ENCODE data around the gene SLC12A9.

The SLC12A9 gene

DNA sequence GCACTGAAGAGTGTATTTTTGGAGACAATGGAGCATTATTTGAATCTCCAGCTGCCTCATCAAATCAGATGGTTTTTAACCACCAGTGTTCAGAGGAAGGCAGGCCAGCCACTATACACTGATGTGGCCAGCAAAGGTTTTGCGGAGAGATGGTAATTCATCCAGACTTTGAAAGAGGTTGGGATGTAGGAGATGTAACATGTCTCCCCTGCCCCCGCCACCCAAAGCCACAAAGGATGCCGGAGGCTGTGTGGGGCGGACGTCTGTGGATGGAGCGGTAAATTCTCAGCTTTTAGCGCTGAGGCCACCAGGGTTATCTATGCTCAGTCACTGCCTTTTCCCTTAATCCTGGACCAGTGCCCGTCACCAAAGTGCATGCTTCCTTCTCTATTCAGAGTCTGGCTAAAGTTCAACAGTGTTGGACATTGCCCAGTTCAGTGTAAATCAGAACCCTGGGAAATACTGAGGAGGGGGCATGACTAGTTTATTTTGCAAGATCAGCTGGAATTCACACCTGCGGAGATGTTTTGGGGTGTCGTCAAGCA, 11.0 kb downstream of the SLC12A9 start:
- no peak overlapping the region for H3K9ac ChIP-seq (ENCODE audit: low read depth, low read length)

DNA sequence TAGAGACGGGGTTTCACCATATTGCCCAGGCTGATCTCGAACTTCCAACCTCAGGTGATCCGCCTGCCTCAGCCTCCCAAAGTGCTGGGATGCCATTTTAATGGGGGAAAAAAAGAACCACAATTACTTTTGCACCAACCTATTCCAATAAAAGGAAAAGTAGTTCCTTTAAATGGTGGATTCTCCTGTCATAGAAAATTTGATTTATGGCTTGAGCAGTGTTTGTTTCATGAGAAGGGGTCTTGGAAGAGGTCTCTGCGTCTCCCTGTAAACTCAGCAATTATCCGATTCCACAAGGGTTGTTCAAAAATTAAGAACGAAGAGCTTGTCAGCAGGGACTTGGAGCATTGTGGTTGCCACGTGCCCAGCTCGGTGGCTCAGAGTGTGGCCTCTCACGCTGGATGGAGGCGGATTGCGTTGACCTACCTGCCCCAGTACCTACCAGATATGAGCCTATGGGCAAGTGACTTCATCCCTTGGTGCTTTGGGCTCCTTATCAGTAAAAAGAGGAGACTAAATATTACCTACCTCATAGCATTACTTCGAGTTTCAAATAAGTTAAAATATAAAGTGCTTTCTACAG, 11.8 kb downstream of the SLC12A9 start:
- no peaks in the 10 kb centered on the region; the same call in 1 of the 2 replicates for H3K4me1 ChIP-seq (ENCODE audit: insufficient read depth, low read length)
- H3K9me3 ChIP-seq (ENCODE audit: control insufficient read depth, insufficient read depth, low read length): no peaks in the 10 kb centered on the region
- H3K9ac ChIP-seq (ENCODE audit: low read depth, low read length): no peak overlapping the region
- peaks cover 10% of the 10 kb centered on the region; the same call in 1 of the 2 replicates for H3K36me3 ChIP-seq (ENCODE audit: insufficient read depth, low read length)

More for the DNA sequence above, 11.0 kb downstream of the SLC12A9 start:
- Histone ChIP-seq H3K36me3 (ENCODE audit: insufficient read depth, low read length) (peaks cover 4% of the 10 kb centered on the region; the same call in 1 of the 2 replicates), H3K9me3 (ENCODE audit: control insufficient read depth, insufficient read depth, low read length) (no peaks in the 10 kb centered on the region), H3K4me1 (ENCODE audit: insufficient read depth, low read length) (no peaks in the 10 kb centered on the region; the same call in 1 of the 2 replicates)

DNA sequence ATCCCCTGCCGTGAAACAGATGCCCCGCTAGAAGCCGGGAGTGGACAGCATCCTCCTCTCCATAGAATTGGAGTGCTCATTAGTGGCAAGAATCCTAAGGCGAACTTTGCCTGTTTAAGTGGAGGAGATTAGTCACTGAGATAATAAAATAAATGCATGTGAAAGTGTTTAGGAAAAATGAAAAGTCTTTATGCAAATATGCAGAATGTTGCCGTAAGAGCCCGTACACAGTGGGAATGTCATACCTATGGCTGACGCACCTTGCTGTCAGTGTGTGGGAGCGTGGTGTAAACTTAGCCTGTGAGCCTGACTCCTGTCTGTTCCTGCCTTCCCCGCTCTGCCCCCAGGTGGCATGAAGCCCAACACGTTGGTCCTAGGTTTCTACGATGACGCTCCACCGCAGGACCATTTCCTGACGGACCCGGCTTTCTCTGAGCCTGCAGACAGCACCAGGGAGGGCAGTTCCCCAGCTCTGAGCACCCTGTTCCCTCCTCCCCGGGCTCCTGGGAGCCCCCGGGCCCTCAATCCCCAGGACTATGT, 12.9 kb downstream of the SLC12A9 start:
- H3K9me3 ChIP-seq (ENCODE audit: control insufficient read depth, insufficient read depth, low read length): no peaks in the 10 kb centered on the region

DNA sequence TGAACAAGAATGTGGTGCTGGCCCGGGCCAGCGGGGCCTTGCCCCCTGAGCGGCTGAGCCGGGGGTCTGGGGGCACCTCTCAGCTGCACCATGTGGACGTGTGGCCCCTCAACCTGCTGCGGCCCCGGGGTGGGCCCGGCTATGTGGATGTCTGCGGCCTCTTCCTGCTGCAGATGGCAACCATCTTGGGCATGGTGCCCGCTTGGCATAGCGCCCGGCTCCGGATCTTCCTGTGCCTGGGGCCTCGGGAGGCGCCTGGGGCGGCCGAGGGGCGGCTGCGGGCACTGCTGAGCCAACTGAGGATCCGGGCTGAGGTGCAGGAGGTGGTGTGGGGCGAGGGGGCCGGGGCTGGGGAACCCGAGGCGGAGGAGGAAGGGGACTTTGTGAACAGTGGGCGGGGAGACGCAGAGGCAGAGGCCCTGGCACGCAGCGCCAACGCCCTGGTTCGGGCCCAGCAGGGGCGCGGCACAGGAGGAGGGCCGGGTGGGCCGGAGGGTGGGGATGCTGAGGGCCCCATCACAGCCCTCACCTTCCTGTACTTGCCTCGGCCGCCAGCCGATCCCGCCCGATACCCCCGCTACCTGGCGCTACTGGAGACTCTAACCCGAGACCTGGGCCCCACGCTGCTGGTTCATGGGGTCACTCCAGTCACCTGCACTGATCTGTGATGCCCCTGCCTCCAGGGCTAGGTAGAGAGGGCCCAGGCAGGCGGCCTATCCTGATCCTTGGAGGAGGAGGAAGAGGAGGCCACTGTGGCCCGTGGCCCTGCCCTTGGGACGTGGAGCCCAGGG, 13.6 kb downstream of the SLC12A9 start:
- H3K4me1 ChIP-seq (ENCODE audit: insufficient read depth, low read length): no peaks in the 10 kb centered on the region; the same call in 1 of the 2 replicates
- H3K9ac ChIP-seq (ENCODE audit: low read depth, low read length): peak overlapping the region; percentile 98; the same call in 1 of the 2 replicates
- H3K9me3 ChIP-seq (ENCODE audit: control insufficient read depth, insufficient read depth, low read length): no peaks in the 10 kb centered on the region
- H3K36me3 ChIP-seq (ENCODE audit: insufficient read depth, low read length): peaks cover 5% of the 10 kb centered on the region

More for the DNA sequence above, 12.9 kb downstream of the SLC12A9 start:
- Histone ChIP-seq H3K4me1 (ENCODE audit: insufficient read depth, low read length) (no peaks in the 10 kb centered on the region; the same call in 1 of the 2 replicates), H3K36me3 (ENCODE audit: insufficient read depth, low read length) (peaks cover 9% of the 10 kb centered on the region; the same call in 1 of the 2 replicates), H3K9ac (ENCODE audit: low read depth, low read length) (no peak overlapping the region)

DNA sequence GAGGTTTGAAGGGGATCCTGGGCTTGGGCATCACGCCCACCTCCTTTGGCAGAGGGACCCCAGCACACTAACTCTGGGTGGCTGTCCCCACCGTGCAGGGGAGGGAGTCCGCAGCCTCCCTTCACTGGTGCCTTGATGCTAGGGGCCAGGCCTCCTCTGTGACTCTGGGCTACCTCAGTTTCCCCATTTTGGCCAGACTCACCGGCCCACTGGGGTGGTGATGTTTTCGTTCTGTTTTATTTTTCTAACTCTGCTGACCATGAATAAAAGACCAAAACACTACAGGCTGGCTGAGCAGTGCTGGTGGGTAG, 14.2 kb downstream of the SLC12A9 start:
- no peaks in the 10 kb centered on the region for H3K9me3 ChIP-seq (ENCODE audit: control insufficient read depth, insufficient read depth, low read length)
- peak overlapping the region; percentile 98 for H3K9ac ChIP-seq (ENCODE audit: low read depth, low read length)
- peaks cover 5% of the 10 kb centered on the region for H3K36me3 ChIP-seq (ENCODE audit: insufficient read depth, low read length)
- H3K4me1 ChIP-seq (ENCODE audit: insufficient read depth, low read length): no peaks in the 10 kb centered on the region; the same call in 1 of the 2 replicates

DNA sequence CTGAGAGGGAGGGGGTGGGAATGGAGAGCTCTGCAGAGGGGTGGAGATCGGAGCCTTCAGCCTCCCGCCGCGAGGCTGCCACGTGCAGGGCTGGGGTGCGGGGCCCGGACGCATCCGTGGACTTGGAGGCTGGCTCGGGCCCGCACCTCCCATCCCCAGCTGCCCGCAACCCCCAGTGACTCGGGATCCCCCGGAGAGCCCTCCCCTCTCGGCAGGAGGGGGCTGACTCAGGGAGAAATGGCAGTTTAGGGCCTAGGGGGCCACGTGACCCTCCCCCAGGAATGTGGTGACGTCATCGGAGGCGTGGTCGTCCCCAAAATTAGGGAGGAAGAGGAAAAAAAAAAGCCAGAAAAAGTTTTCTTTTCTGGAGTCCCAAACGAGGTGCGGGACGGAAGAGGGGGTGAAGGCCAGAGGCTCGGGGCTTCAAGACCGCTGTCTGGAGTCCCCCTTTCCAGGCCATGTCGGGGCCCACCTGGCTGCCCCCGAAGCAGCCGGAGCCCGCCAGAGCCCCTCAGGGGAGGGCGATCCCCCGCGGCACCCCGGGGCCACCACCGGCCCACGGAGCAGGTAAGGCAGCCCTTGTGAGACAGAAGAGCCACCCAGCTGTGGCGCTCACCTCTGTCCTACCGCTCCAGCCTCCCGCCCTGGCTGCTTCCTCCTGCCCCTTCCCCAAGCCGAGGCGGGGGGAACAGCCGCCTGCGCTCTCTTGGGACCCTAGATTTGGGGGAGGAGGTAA, 14.7 kb downstream of the SLC12A9 start, which contains the start of gene TRIP6:
TRIP6 (plus strand) TSS at position 348 of the 736 bp plus-strand sequence; CDS start at position 459, 111 bp downstream.
- Histone ChIP-seq H3K4me1 (ENCODE audit: insufficient read depth, low read length) (no peaks in the 10 kb centered on the region; the same call in 1 of the 2 replicates), H3K9ac (ENCODE audit: low read depth, low read length) (peak within 1 kb of the TSS; percentile 98), H3K9me3 (ENCODE audit: control insufficient read depth, insufficient read depth, low read length) (no peaks in the 10 kb centered on the region)

DNA sequence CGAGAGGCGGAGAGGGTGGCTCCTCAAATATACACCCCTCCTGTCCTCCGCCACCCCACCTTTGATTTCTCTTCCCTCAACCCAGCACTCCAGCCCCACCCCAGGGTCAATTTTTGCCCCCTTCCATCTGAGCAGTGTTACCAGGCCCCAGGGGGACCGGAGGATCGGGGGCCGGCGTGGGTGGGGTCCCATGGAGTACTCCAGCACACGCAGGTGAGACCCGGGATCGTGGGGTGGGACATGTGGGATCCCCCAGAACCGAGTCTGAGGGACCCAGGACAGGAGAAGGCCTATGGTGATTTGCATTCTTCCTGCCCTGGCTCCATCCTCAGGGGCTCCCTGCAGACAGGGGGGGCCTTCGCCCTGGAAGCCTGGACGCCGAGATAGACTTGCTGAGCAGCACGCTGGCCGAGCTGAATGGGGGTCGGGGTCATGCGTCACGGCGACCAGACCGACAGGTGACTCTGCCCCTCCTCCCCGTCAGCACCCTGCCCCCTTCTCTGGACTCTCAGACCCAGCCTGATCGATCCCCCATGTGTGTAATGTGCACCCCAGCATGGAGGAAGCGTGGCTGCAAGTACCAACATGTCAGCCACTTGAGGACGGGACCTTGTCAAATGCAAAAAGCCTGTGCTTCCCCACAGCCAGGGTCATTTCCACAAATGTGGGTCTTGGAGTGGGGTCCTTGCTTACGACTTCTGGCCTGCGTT, 15.4 kb downstream of the SLC12A9 start:
- Histone ChIP-seq H3K4me1 (ENCODE audit: insufficient read depth, low read length) (no peaks in the 10 kb centered on the region; the same call in 1 of the 2 replicates), H3K9me3 (ENCODE audit: control insufficient read depth, insufficient read depth, low read length) (no peaks in the 10 kb centered on the region), H3K36me3 (ENCODE audit: insufficient read depth, low read length) (peaks cover 9% of the 10 kb centered on the region), H3K9ac (ENCODE audit: low read depth, low read length) (peak overlapping the region; percentile 98)

More for the DNA sequence above, 14.7 kb downstream of the SLC12A9 start, which contains the start of gene TRIP6:
- H3K36me3 ChIP-seq (ENCODE audit: insufficient read depth, low read length): peaks cover 5% of the 10 kb centered on the region

DNA sequence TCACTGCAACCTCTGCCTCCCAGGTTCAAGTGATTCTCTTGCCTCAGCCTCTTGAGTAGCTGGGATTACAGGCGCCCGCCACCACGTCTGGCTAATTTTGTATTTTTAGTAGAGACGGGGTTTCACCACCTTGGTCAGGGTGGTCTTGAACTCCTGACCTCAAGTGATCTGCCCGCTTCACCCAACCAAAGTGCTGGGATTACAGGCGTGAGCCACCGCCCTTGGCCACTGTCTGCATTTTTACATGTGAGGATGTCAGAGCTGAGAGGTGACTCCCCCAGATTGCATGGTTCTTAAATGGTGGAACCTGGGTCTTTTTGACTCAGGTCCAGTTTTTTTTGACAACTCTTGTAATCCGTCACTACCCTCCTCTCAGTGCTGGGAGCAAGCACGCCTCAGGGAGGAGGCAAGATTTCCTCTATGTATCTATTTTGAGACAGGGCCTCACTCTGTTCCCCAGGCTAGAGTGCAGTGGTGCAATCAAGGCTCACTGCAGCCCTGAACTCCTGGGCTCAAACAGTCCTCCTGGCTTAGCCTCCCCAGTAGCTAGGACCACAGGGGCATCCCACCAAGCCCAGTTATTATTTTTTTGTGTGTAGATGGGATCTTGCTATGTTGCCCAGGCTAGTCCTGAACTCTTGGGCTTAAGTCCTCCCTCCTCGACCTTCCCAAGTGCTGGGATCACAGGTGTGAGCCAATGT, 21.2 kb downstream of the SLC12A9 start:
- Histone ChIP-seq H3K36me3 (ENCODE audit: insufficient read depth, low read length) (peaks cover 17% of the 10 kb centered on the region), H3K9ac (ENCODE audit: low read depth, low read length) (peak overlapping the region; percentile 66; the same call in 1 of the 2 replicates), H3K4me1 (ENCODE audit: insufficient read depth, low read length) (peaks cover 7% of the 10 kb centered on the region; the same call in 1 of the 2 replicates), H3K9me3 (ENCODE audit: control insufficient read depth, insufficient read depth, low read length) (no peaks in the 10 kb centered on the region)

DNA sequence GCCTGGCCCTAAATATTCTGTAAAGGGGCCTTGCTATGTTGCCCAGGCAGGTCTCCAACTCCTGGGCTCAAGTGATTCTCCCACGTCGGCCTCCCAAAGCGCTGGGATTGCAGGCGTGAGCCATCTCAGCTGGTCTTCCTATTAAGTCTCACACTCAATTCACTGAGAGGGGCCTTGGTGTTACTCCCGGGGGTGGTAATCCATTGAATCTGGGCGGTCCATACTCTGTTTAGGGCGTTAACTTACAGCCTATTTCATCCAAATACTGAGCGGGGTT, 21.7 kb downstream of the SLC12A9 start:
- H3K9ac ChIP-seq (ENCODE audit: low read depth, low read length): peak overlapping the region; percentile 66
- H3K9me3 ChIP-seq (ENCODE audit: control insufficient read depth, insufficient read depth, low read length): no peaks in the 10 kb centered on the region
- H3K4me1 ChIP-seq (ENCODE audit: insufficient read depth, low read length): peaks cover 7% of the 10 kb centered on the region; the same call in 1 of the 2 replicates
- peaks cover 14% of the 10 kb centered on the region for H3K36me3 ChIP-seq (ENCODE audit: insufficient read depth, low read length)

DNA sequence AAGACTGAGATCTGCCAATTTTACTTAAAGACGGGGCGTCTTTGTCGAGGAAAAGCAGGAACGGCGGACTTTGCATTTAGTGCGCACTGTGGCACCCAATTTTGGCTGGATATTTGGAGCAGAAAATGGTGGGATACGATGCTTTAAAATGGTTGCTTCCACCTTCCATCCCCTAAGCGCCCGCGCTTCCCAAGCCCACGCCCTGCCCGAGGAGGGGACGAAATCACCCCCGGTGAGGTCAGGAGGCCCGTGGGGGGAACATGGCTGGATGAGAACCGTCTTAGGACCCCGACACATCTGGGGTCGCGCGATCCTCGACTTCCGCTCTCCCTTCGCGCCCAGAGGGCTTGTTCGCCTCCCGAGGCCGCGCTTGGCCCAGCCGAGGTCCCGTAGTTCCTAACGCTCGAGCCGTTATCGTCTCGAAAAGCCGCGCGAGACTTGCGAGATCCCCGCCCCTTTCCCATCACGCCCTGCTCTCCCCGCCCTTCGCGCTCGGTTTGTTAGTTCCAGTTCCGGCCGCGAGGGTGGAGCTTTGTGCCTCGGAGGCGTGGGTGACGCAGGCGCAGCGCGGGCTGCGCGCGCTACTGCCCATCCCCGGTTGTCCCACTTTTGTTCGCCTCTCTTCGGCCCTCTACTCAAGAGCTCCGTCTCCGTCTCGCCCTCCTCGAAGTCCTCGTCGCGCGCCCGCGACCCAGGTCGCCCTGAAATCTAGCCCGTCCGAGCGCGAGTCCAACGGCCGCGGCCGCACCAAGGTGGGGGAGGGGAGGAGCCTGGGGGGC, 22.3 kb downstream of the SLC12A9 start, which contains the start of gene SRRT:
SRRT (plus strand) TSS at position 527 of the 779 bp plus-strand sequence. CDS start 488 bp downstream, outside the sequence.
- Histone ChIP-seq H3K4me1 (ENCODE audit: insufficient read depth, low read length) (peaks cover 7% of the 10 kb centered on the region; the same call in 1 of the 2 replicates), H3K9ac (ENCODE audit: low read depth, low read length) (peak within 1 kb of the TSS; percentile 66), H3K36me3 (ENCODE audit: insufficient read depth, low read length) (peaks cover 16% of the 10 kb centered on the region), H3K9me3 (ENCODE audit: control insufficient read depth, insufficient read depth, low read length) (no peaks in the 10 kb centered on the region)

DNA sequence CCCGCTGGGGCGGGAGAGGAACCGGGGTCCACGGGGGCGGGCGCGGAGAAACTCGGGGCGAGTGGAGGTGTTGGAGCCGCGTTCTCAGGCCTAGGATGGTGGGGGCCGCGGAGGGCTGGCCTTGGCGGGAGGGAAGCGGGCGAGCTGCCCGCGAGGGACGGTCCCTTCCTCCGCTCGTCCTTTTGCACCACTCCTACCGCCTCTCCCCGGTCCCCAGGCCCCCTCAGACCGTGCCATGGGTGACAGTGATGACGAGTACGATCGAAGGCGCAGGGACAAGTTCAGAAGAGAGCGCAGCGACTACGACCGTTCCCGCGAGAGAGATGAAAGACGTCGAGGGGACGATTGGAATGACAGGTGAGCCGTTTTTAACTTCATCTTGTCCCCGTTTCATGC, 22.8 kb downstream of the SLC12A9 start:
- H3K9me3 ChIP-seq (ENCODE audit: control insufficient read depth, insufficient read depth, low read length): no peaks in the 10 kb centered on the region
- peaks cover 7% of the 10 kb centered on the region; the same call in 1 of the 2 replicates for H3K4me1 ChIP-seq (ENCODE audit: insufficient read depth, low read length)
- peak overlapping the region; percentile 66 for H3K9ac ChIP-seq (ENCODE audit: low read depth, low read length)
- peaks cover 16% of the 10 kb centered on the region for H3K36me3 ChIP-seq (ENCODE audit: insufficient read depth, low read length)

DNA sequence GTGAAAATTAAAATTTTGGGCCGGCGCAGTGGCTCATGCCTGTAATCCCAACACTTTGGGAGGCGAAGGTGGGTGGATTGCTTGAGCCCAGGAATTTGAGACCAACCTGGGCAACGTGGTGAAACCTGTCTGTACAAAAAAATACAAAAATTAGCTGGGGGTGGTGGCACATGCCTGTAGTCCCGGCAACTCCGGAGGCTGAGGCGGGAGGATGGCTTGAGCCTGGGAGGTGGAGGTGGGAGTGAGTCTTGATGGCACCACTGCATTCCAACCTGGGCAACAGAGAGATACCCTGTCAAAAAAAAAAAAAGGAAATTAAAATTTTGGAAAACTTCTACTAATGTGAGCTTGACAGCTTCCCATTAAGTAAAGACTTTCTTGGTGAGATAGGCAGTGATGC, 25.5 kb downstream of the SLC12A9 start:
- Histone ChIP-seq H3K9me3 (ENCODE audit: control insufficient read depth, insufficient read depth, low read length) (no peaks in the 10 kb centered on the region), H3K9ac (ENCODE audit: low read depth, low read length) (no peak overlapping the region), H3K4me1 (ENCODE audit: insufficient read depth, low read length) (peaks cover 7% of the 10 kb centered on the region; the same call in 1 of the 2 replicates), H3K36me3 (ENCODE audit: insufficient read depth, low read length) (peaks cover 18% of the 10 kb centered on the region)
